Lower leg skin (tissue), 3 donors: ENCODE results near the gene CAMKK2.

ENCODE experiments used
- POLR2A ChIP-seq, 2 donors: fragments of 450-650 bp; IDR thresholded peaks; one replicate each; pipeline ENCODE4 v1.6.1; 2016 to 2017; ENCODE audit warnings: antibody characterized with exemption in 2 of 2, mild to moderate bottlenecking in 1 of 2, moderate library complexity in 1 of 2
- TF ChIP-seq, protein P1 (sequence below), 3 donors: fragments of 450-650 bp; IDR thresholded peaks; one replicate each; pipeline ENCODE4 v1.5.1; 2016; ENCODE audit warnings: antibody characterized with exemption in 3 of 3, mild to moderate bottlenecking in 3 of 3, moderate library complexity in 2 of 3

DNA sequence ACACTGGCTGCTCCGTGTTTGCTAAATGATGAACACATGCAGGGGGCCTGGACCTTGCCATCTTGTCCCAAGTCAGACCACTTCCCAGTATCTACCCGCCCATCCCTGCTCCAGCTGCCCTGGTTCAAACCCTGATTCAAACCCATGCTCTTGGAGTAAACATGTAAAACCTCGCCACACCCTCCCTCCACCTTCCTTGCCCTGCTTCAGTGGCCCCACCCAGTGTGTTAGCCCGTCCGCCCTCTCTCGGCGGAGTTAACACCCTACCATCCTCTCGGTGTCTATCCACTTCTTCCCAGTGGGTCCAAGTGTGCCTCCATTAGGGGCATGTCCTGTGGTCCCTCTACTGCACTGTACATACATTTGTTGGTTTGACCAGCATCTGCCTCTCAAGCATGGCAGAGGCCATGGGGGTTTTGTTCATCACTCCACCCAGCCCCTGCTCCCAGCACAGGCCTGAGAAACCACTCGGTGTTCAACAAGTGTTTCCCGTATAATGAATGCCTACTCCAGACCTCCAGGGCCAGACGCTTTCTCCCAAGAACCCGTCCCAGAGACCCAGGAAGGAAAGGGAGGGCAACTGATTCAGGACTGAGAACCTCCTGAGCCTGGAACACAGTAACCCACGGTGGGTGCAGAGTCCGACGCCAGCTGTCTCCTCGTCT lies 49.5 kb downstream of the CAMKK2 start:
- TF ChIP-seq, protein P1, sequence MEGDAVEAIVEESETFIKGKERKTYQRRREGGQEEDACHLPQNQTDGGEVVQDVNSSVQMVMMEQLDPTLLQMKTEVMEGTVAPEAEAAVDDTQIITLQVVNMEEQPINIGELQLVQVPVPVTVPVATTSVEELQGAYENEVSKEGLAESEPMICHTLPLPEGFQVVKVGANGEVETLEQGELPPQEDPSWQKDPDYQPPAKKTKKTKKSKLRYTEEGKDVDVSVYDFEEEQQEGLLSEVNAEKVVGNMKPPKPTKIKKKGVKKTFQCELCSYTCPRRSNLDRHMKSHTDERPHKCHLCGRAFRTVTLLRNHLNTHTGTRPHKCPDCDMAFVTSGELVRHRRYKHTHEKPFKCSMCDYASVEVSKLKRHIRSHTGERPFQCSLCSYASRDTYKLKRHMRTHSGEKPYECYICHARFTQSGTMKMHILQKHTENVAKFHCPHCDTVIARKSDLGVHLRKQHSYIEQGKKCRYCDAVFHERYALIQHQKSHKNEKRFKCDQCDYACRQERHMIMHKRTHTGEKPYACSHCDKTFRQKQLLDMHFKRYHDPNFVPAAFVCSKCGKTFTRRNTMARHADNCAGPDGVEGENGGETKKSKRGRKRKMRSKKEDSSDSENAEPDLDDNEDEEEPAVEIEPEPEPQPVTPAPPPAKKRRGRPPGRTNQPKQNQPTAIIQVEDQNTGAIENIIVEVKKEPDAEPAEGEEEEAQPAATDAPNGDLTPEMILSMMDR (IDR thresholded peaks at IDR 0.05): no peak
- no peak for TF ChIP-seq POLR2A (IDR thresholded peaks at IDR 0.05)
